IgD-negative memory B cell (primary cell): ENCODE measurements around the gene EIF3K. TPM values are rescaled to one million over a fixed set of nuclear protein-coding genes. Genes with fewer than 3 reads are reported as not detected.
"Not testable (repeated sequence)": the region's sequence is repeated elsewhere in the genome, so short reads cannot be mapped to it uniquely, and the experiment has no call there.

ENCODE experiments used
- H3K27ac Mint-ChIP-seq, 3 donors: one replicate each; pipeline ENCODE4 v1.8.0; 2020 to 2022; ENCODE audit warnings: mild to moderate bottlenecking in 3 of 3, mixed read lengths in 3 of 3, moderate library complexity in 1 of 3
- H3K27me3 Mint-ChIP-seq: one replicate; pipeline ENCODE4 v1.8.0; 2021; ENCODE audit warnings: mixed read lengths
- H3K36me3 Mint-ChIP-seq: one replicate; pipeline ENCODE4 v1.8.0; 2020; ENCODE audit warnings: mild to moderate bottlenecking, mixed read lengths
- H3K4me1 Mint-ChIP-seq, 3 donors: one replicate each; pipeline ENCODE4 v1.8.0; 2020 to 2022; ENCODE audit warnings: mixed read lengths in 3 of 3, mild to moderate bottlenecking in 1 of 3
- H3K4me3 Mint-ChIP-seq, 4 donors: one replicate each; pipeline ENCODE4 v1.8.0; 2020 to 2022; ENCODE audit warnings: mild to moderate bottlenecking in 4 of 4, mixed read lengths in 4 of 4, moderate library complexity in 3 of 4
- H3K9me3 Mint-ChIP-seq, 3 donors: one replicate each; pipeline ENCODE4 v1.8.0; 2020 to 2021; ENCODE audit warnings: mixed read lengths in 3 of 3, mild to moderate bottlenecking in 1 of 3
- polyA plus RNA-seq: library from polyadenylated mRNA; unstranded; fragments of 300-500 nt; fragmentation: Illumina TruSeq; gene quantifications from one replicate; pipeline ENCODE4 v1.2.3, GENCODE V29; 2021

Gene EIF3K, protein sequence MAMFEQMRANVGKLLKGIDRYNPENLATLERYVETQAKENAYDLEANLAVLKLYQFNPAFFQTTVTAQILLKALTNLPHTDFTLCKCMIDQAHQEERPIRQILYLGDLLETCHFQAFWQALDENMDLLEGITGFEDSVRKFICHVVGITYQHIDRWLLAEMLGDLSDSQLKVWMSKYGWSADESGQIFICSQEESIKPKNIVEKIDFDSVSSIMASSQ
- polyA plus RNA-seq, result 371 TPM

DNA sequence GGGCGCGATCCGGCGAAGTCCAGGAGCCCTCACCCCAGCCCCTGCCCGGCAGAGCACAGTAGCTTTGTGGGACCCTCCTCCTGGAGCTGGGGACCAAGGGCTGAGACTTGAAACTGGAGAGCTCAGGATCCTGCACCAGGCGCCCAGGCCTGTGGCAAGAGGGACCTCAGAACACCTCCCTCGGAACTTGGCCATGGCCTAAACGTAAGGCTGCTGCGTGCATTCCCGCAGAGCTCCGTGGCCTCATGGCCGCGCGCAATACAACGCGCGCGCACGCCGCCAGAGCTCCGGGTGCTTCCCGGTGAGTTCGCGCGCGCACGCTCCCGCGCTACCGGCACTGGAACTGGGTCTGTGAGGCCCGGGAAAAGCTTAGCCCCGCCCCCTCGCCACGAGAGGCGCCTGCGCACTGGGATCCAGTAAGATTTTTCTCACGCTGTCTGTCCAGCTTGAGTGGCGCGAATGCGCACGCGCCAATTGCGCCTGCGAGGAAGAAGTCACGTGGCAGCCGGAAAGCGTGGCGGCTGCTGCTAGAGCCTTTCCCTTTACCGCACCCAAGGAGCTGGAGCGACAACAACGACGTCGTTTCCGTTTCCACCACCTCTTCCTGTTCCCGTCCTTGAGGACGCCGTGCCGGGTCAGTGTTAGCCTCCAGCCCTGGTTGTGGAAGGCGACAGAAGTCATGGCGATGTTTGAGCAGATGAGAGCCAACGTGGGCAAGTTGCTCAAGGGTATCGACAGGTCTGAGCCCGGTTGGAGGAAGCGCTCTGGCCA is at the start of gene EIF3K:
TSS of gene EIF3K (plus strand) at position 599 of the 771 bp plus-strand sequence. CDS start at position 680, 81 bp downstream.
- Mint-ChIP-seq H3K9me3 (no peaks in the 10 kb centered on the region), H3K4me1 (peaks cover 11 to 25% (median 25%) of the 10 kb centered on the region in 3 donors)

DNA sequence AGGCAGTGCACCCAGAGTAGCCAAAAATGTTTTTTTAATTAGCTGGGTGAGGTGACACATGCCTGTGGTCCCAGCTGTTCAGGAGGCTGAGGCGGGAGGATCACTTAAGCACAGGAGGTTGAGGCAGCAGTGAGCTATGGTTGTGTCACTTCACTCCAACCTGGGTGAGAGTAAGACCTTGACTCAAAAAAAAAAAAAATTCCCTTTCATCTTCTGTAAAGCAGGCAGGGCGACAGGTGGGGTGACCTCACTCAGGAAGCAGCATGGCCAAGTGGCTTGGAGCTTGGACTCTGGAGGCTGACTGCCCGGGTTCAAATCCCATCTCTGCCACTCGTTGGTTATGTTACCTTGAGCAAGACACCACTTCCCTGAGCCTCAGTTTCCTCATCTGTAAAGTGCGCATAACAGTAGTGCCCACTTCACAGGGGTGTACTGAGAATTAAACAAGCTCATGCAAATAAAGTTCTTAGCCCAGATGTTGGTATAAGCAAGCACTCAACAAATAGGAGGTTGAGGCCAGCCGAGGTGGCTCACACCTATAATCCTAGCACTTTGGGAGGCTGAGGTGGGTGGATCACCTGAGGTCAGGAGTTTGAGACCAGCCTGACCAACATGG is 49.5 kb upstream of the EIF3K start:
- H3K4me1 Mint-ChIP-seq, result peaks cover 0 to 3% (median 3%) of the 10 kb centered on the region in 3 donors
- no peaks in the 10 kb centered on the region for H3K36me3 Mint-ChIP-seq
- H3K9me3 Mint-ChIP-seq, result no peaks in the 10 kb centered on the region
- H3K27me3 Mint-ChIP-seq, result no peaks in the 10 kb centered on the region
- H3K27ac Mint-ChIP-seq, result no peak overlapping the region
- H3K4me3 Mint-ChIP-seq, result no peak overlapping the region

More for the DNA sequence above, at the start of gene EIF3K:
- Mint-ChIP-seq H3K36me3 (peaks cover 6% of the 10 kb centered on the region), H3K4me3 (peak within 1 kb of the TSS; percentile 87 to 99 (median 98)), H3K27ac (peak within 1 kb of the TSS; percentile 96 to 99 (median 98)), H3K27me3 (no peaks in the 10 kb centered on the region)

DNA sequence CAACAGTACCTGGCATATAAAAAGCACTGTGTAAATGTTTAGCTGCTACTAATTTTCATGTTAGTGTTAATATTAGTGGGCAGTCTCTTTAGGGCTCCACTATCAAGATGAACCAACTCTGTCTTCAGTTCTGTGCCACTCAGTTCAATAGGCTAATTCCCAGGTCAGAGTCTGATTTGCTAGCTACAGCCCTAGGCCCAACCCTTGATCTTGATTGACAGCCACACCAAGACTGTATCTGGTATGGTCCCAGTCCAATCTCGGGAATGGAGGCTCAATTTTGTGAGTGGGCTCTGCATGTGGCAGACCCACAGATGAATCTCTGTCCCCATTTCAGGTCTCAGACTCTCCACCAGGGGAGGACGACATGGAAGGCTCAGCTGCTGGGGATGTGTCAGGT is 47.3 kb upstream of the EIF3K start:
- H3K4me3 Mint-ChIP-seq, result no peak overlapping the region
- H3K27ac Mint-ChIP-seq, result no peak overlapping the region
- H3K36me3 Mint-ChIP-seq, result no peaks in the 10 kb centered on the region
- H3K9me3 Mint-ChIP-seq, result no peaks in the 10 kb centered on the region
- peaks cover 0 to 1% (median 0%) of the 10 kb centered on the region in 3 donors for H3K4me1 Mint-ChIP-seq
- no peaks in the 10 kb centered on the region for H3K27me3 Mint-ChIP-seq

DNA sequence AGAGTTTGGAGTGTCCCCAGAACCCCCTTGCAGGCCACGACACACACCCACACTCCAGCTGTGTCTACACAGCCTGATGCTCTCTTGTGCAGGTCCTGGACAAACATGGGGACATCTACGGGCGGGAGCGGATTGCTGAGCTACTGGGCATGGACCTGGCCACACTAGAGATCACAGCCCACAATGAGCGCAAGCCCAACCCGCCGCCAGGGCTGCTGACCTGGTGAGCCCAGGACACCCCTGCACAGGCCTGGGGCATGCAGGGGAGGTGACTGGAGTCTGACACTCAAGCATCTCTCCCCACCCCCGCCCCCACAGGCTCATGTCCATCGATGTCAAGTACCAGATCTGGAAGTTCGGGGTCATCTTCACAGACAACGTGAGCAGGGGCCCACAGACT is 41.2 kb upstream of the EIF3K start:
- no peak overlapping the region for H3K4me3 Mint-ChIP-seq
- peaks cover 0 to 5% (median 2%) of the 10 kb centered on the region in 3 donors for H3K4me1 Mint-ChIP-seq
- H3K9me3 Mint-ChIP-seq, result no peaks in the 10 kb centered on the region
- H3K36me3 Mint-ChIP-seq, result no peaks in the 10 kb centered on the region
- H3K27ac Mint-ChIP-seq, result no peak overlapping the region
- H3K27me3 Mint-ChIP-seq, result no peaks in the 10 kb centered on the region

DNA sequence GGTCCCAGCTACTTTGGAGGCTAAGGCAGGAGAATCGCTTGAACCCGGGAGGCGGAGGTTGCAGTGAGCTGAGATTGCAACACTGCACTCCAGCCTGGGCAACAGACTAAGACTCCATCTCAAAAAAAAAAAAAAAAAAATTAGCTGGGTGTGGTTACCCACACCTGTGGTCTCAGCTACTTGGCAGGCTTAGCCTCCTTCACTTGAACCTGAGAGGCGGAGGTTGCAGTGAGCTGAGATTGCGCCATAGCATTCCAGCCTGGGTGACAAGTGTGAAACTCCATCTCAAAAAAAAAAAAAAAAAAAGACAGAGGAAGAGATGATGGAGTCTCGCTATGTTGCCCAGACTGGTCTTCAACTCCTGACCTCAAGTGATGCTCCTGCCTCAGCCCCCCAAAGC is 39.7 kb upstream of the EIF3K start:
- H3K9me3 Mint-ChIP-seq, H3K36me3 Mint-ChIP-seq, H3K27ac Mint-ChIP-seq, H3K4me3 Mint-ChIP-seq, H3K27me3 Mint-ChIP-seq: not testable (repeated sequence)
- peaks cover 6 to 11% (median 11%) of the 10 kb centered on the region in 3 donors for H3K4me1 Mint-ChIP-seq

DNA sequence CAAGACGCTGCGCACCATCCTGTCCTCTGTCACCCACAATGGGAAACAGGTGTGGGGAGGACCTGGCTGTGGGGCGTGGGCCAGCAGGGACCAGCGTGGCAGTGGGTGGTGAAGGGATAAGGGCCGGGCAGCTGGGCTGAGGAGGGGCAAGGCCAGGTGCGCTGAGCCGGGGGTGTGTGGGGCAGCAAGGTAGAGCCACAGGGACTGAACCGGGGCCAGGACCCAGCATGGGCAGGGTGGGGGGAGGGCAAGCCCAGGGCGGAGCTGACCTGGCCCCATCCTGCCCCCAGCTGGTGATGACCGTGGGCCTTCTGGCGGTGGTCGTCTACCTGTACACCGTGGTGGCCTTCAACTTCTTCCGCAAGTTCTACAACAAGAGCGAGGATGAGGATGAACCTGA is 38.9 kb upstream of the EIF3K start:
- Mint-ChIP-seq H3K27ac (no peak overlapping the region), H3K36me3 (no peaks in the 10 kb centered on the region), H3K9me3 (no peaks in the 10 kb centered on the region), H3K4me3 (no peak overlapping the region), H3K4me1 (peaks cover 6 to 11% (median 11%) of the 10 kb centered on the region in 3 donors), H3K27me3 (no peaks in the 10 kb centered on the region)

DNA sequence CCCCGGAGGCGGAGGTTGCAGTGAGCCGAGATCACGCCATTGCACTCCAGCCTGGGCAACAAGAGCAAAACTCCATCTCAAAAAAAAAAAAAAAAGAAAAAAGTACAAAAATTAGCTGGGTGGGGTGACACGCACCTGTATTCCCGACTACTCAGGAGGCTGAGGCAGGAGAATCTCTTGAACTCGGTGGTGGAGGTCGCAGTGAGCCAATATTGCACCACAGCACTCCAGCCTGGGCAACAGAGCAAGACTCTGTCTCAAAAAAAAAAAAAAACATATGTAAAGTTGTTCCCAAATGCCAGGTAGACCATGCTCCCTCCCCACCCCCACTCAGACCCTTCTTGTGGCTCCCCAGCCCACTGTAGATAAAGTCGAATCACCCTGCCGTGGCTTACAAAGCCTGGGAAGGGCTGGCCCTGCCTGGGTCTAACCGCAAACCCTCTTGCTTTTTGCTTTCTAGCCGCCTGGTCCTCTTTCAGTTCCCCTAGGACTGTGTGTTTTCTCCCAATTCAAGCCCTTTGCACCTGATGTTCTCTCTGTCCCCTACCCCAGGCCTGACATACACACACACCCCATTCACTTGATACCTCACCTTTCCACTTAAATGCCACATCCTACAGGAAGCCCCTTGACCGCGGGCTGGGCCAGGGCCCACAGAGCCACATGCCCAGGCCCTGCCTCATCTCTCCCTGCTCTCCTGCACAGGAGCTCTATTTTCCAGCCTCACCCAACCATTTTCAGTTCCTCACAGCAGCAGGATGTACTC is 35.6 kb upstream of the EIF3K start:
- Mint-ChIP-seq H3K9me3 (no peaks in the 10 kb centered on the region), H3K36me3 (peaks cover 4% of the 10 kb centered on the region), H3K27me3 (no peaks in the 10 kb centered on the region), H3K4me1 (peaks cover 6 to 11% (median 10%) of the 10 kb centered on the region in 3 donors), H3K27ac (peak overlapping the region in 2 of 3 donors; percentile 53 to 89), H3K4me3 (peak overlapping the region in 2 of 4 donors; percentile 38 to 85)

DNA sequence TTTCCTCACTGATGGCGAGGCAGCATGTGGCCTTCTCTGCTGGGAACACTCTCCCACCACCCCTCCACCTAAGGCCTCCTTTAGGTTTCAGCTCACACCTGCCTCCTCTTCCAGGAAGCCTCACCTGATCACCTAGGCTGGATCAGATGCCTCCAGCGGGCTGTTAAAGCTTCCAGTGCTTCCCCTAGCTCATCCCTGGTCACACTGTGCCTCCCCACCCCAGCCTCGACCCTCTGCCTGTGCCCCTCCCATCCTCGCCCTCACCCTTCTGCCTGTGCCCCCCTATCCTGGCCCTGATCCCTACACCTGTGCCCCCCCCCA is 35.0 kb upstream of the EIF3K start:
- peak overlapping the region in 2 of 3 donors; percentile 53 to 89 for H3K27ac Mint-ChIP-seq
- no peaks in the 10 kb centered on the region for H3K9me3 Mint-ChIP-seq
- no peaks in the 10 kb centered on the region for H3K27me3 Mint-ChIP-seq
- H3K36me3 Mint-ChIP-seq, result peaks cover 4% of the 10 kb centered on the region
- H3K4me1 Mint-ChIP-seq, result peaks cover 6 to 11% (median 10%) of the 10 kb centered on the region in 3 donors
- H3K4me3 Mint-ChIP-seq, result peak overlapping the region in 1 of 4 donors; percentile 38

DNA sequence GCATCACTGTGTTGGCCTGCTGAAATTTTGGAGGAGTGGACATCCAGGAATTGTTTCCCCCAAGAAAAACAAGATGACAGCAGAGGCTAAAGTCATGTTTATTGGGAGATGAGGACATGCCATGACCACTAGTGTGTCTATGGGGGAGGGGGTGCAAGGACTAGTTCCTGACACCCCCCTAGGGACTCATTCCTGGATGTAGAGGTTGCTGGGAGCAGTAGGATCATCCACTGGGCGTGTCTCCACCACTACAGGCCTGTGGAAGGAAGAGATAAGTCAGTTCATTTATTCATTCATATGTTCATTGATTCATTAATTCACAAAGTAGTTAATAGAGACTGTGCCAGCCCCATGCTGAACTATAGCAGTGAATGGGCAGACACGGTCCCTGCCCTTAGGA is 31.4 kb upstream of the EIF3K start:
- peaks cover 9% of the 10 kb centered on the region for H3K36me3 Mint-ChIP-seq
- no peaks in the 10 kb centered on the region for H3K27me3 Mint-ChIP-seq
- H3K27ac Mint-ChIP-seq, result no peak overlapping the region
- no peaks in the 10 kb centered on the region for H3K9me3 Mint-ChIP-seq
- H3K4me3 Mint-ChIP-seq, result no peak overlapping the region
- peaks cover 6 to 11% (median 9%) of the 10 kb centered on the region in 3 donors for H3K4me1 Mint-ChIP-seq

DNA sequence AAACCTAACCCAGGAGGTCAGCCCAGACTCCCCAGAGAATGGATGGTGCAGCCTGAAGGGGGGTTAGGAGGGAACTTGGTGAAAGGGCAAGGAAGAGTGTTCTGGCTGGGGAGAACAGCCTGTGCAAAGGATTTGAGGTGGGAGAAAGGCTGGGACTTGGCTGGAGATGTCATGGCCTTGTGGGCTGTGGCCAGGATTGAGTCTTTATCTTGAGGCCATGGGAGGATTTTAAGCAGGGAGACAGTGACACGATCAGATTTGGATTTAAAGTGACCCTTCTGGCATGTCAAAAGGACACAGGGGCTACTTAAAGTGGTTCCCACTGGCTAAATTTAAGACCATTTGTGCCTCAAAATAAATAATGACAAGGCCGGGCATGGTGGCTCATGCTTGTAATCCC is 30.9 kb upstream of the EIF3K start:
- H3K27ac Mint-ChIP-seq, result no peak overlapping the region
- no peak overlapping the region for H3K4me3 Mint-ChIP-seq
- H3K9me3 Mint-ChIP-seq, result no peaks in the 10 kb centered on the region
- no peaks in the 10 kb centered on the region for H3K27me3 Mint-ChIP-seq
- H3K4me1 Mint-ChIP-seq, result peaks cover 6 to 8% (median 6%) of the 10 kb centered on the region in 3 donors
- peaks cover 9% of the 10 kb centered on the region for H3K36me3 Mint-ChIP-seq

DNA sequence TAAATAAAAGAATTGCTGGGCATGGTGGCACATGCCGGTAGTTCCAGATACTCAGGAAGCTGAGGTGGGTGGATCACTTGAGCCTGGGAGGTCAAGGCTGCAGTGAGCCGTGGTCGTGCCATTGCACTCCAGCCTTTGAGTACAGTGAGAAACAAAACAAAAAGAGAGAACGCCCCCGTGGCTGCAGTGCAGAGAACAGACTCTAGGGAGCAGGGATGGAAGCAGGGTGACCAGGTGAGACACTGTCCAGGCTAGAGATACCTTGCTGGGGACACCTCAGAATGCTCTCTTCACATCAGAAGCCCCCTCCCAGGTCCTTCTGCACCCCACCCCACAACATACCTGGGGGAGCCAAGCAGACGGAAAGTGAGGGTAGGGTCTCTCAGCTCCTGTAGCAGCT is 26.0 kb upstream of the EIF3K start:
- Mint-ChIP-seq H3K4me3 (no peak overlapping the region), H3K27me3 (no peaks in the 10 kb centered on the region), H3K9me3 (no peaks in the 10 kb centered on the region), H3K36me3 (peaks cover 13% of the 10 kb centered on the region), H3K27ac (no peak overlapping the region), H3K4me1 (no peaks in the 10 kb centered on the region)

DNA sequence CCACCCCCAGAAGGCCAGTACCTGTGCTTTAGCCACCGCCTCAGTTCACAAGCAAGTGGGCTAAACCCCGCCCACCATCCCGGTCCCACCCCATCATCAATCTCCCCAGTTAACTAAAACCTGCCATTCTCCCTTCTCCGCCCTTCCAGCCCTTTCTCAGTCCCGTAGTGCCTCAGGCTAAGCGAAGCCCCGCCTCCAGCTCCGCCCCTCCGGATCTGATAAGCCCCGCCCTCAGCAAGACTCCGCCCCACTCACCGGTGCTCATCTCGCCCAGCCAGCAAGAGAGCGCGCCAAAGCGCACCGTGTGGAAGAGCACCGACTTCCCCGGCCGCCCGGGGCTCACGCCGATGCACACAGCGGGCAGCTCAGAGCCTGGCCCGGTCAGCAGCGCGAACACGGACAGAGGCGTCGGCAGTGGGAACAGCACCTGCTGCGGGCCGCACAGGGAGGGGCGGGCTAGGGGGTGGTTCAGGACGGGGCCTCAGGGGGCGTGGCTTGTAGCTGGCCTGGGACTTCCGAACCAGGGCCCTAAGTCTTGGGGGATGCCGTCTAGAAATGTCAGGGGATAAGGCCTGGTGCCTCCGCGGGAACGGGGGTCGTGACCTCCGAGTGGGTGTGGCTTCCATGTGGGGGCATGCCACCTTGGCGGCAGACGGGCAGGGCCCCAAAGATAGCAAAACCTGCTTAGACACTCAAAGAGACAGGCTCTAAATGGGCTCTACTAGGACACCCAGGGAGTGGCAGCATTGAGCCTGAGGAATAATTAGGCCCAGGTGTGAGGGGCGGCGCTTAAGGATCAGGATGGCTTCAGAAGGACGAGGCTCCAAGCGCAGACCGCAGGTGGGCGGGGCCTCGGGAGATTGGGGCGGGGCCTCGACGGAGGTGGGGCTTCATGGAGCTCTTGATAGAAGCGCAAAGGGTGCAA is 22.7 kb upstream of the EIF3K start:
- no peaks in the 10 kb centered on the region for H3K27me3 Mint-ChIP-seq
- H3K9me3 Mint-ChIP-seq, result no peaks in the 10 kb centered on the region
- no peak overlapping the region for H3K4me3 Mint-ChIP-seq
- H3K4me1 Mint-ChIP-seq, result peaks cover 0 to 4% (median 0%) of the 10 kb centered on the region in 3 donors
- H3K36me3 Mint-ChIP-seq, result peaks cover 6% of the 10 kb centered on the region
- H3K27ac Mint-ChIP-seq, result peak overlapping the region in 2 of 3 donors; percentile 43 to 63

DNA sequence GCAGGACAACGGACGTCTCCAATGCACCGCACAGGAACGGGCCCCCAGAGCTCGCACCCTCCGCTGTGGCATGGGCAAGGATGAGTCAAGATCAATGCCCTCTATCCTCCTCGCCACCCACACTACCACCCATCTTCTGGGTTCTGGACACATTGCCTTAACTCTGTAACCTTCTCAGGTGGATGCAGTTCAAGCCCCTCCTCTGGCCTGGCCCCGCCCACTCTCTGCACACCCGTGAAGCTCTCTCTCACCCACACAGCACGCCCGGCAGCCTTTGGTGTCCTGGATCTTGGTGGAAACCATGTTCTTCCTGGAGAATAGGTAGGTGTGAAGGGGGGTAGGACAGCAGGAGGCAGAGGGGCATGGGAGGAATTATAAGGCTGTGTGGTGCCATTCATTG is 21.9 kb upstream of the EIF3K start:
- H3K27me3 Mint-ChIP-seq, result no peaks in the 10 kb centered on the region
- H3K27ac Mint-ChIP-seq, result no peak overlapping the region
- H3K4me1 Mint-ChIP-seq, result peaks cover 0 to 4% (median 0%) of the 10 kb centered on the region in 3 donors
- no peaks in the 10 kb centered on the region for H3K9me3 Mint-ChIP-seq
- no peak overlapping the region for H3K4me3 Mint-ChIP-seq
- peaks cover 10% of the 10 kb centered on the region for H3K36me3 Mint-ChIP-seq

DNA sequence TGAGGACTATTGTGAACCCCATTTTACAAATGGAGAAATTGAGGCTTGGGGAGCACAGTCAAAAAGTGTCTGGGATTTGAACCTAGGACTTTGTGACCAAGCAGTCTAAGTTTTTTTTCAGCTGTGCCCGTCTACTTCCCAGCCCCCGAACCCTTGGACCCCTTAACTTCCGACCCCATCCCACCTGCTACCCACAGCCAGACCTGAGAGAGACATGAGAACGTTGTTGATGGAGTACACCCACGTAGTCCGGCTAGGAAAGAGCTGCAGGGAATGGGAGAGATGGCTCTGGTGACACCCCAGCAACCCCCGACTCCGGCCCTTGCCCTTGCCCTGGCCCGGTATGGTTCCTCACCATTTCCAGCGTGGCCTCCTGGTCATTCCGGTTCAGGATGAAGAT is 19.3 kb upstream of the EIF3K start:
- H3K27me3 Mint-ChIP-seq, result no peaks in the 10 kb centered on the region
- H3K4me1 Mint-ChIP-seq, result peaks cover 0 to 4% (median 0%) of the 10 kb centered on the region in 3 donors
- H3K36me3 Mint-ChIP-seq, result peaks cover 10% of the 10 kb centered on the region
- H3K27ac Mint-ChIP-seq, result peak overlapping the region in 1 of 3 donors; percentile 23
- no peak overlapping the region for H3K4me3 Mint-ChIP-seq
- no peaks in the 10 kb centered on the region for H3K9me3 Mint-ChIP-seq
